K562 (cell line): ENCODE results near the gene AAMP. TPM values are rescaled to one million over a fixed set of nuclear protein-coding genes. Genes with fewer than 3 reads are reported as not detected.

Source experiments
- E2F3 ChIP-seq: fragments of 250-450 bp; sonication (Bioruptor Pico); IDR thresholded peaks from 2 replicates; pipeline ENCODE4 v1.4.0; 2020; ENCODE audit warnings: mild to moderate bottlenecking
- ELF1 ChIP-seq: fragments of 200-800 bp; sonication (Bioruptor generic); IDR thresholded peaks from 2 replicates; pipeline ENCODE4 v1.6.1; 2016; ENCODE audit warnings: missing genetic modification characterization, missing compliant biosample characterization
- FOXA3 ChIP-seq, 2 experiments: fragments of 450-650 bp in 1 of 2; sonication (generic) in 1 of 2; formaldehyde crosslinking; IDR thresholded peaks in 1 of 2; conservative IDR thresholded peaks in 1 of 2; 2 replicates each; pipeline versions ENCODE4 v1.4.0 to v1.8.0; 2020 to 2022; ENCODE audit warnings: mild to moderate bottlenecking in 2 of 2, missing genetic modification reagents in 1 of 2
- FOXJ2 ChIP-seq: fragments of 200-800 bp; sonication (Bioruptor generic); IDR thresholded peaks from 2 replicates; pipeline ENCODE4 v1.6.1; 2016; ENCODE audit warnings: missing genetic modification characterization, missing compliant biosample characterization
- FOXK1 ChIP-seq: sonication (generic); formaldehyde crosslinking; IDR thresholded peaks from 2 replicates; pipeline ENCODE4 v1.8.0; 2022; ENCODE audit warnings: missing genetic modification reagents, mild to moderate bottlenecking, borderline replicate concordance
- GABPA ChIP-seq: fragments of 200-800 bp; sonication (Bioruptor generic); conservative IDR thresholded peaks from 2 replicates; pipeline ENCODE4 v1.6.1; 2016; ENCODE audit warnings: low read depth, missing genetic modification characterization, missing compliant biosample characterization
- GABPB1 ChIP-seq: sonication (generic); formaldehyde crosslinking; IDR thresholded peaks from 2 replicates; pipeline ENCODE4 v1.8.0; 2022; ENCODE audit warnings: mild to moderate bottlenecking, missing genetic modification reagents
- NFATC3 ChIP-seq: fragments of 450-650 bp; IDR thresholded peaks from 2 replicates; pipeline ENCODE4 v1.6.1; 2017; ENCODE audit warnings: mild to moderate bottlenecking
- PRMT5 ChIP-seq: sonication (generic); formaldehyde crosslinking; IDR thresholded peaks from 2 replicates; pipeline ENCODE4 v1.5.0; 2020; ENCODE audit warnings: missing genetic modification reagents
- ZBTB1 ChIP-seq: sonication (generic); formaldehyde crosslinking; IDR thresholded peaks from 2 replicates; pipeline ENCODE4 v1.8.1; 2023; ENCODE audit warnings: missing genetic modification reagents, low read depth, mild to moderate bottlenecking, borderline replicate concordance
- ZBTB43 ChIP-seq: sonication (generic); formaldehyde crosslinking; IDR thresholded peaks from 2 replicates; pipeline ENCODE4 v1.8.0; 2023; ENCODE audit warnings: mild to moderate bottlenecking, missing genetic modification reagents
- ZNF124 ChIP-seq: sonication (generic); formaldehyde crosslinking; IDR thresholded peaks from 2 replicates; pipeline ENCODE4 v1.8.1; 2022; ENCODE audit warnings: missing genetic modification reagents
- ZNF197 ChIP-seq: fragments of 200-800 bp; sonication (Bioruptor generic); IDR thresholded peaks from 2 replicates; pipeline ENCODE4 v1.6.1; 2016; ENCODE audit warnings: low read depth, missing genetic modification characterization, missing compliant biosample characterization
- ZNF431 ChIP-seq: sonication (generic); formaldehyde crosslinking; IDR thresholded peaks from 2 replicates; pipeline ENCODE4 v1.8.0; 2022; ENCODE audit warnings: mild to moderate bottlenecking, missing genetic modification reagents
- ZNF512 ChIP-seq: IDR thresholded peaks from 2 replicates; pipeline ENCODE4 v1.6.1; 2016; ENCODE audit warnings: missing genetic modification characterization, missing compliant biosample characterization
- ZNF696 ChIP-seq: fragments of 250-450 bp; sonication (Bioruptor Pico); conservative IDR thresholded peaks from 2 replicates; pipeline ENCODE4 v1.4.0; 2020; ENCODE audit warnings: mild to moderate bottlenecking, moderate library complexity
- ZZZ3 ChIP-seq: fragments of 450-650 bp; IDR thresholded peaks from 2 replicates; pipeline ENCODE4 v1.6.1; 2016; ENCODE audit warnings: antibody characterized with exemption, mild to moderate bottlenecking, moderate library complexity
- polyA plus RNA-seq, 8 experiments: library from polyadenylated mRNA; depleted of rRNA in 4 of 8; stranded (reverse) in 5 of 8; unstranded in 3 of 8; fragments of >200 nt; fragmentation: Nextera tagmentation in 2 of 8; fragmentation: Illumina TruSeq in 1 of 8; extraction: Ambion mirVana in 2 of 8; extraction: Trizol in 1 of 8; gene quantifications; 2 replicates each; pipeline versions ENCODE4 v1.2.1 to v1.2.3, GENCODE V29; 2011 to 2014; ENCODE audit warnings: inconsistent platforms in 1 of 8, missing spikeins in 1 of 8
- total RNA-seq, 7 experiments: library from RNA; depleted of rRNA in 6 of 7; stranded (reverse); fragments of >200 nt in 6 of 7; fragmentation: Illumina TruSeq in 2 of 7; extraction: Trizol in 2 of 7; gene quantifications; 2 replicates each; pipeline versions ENCODE4 v1.2.1 to v1.2.3, GENCODE V29; 2011 to 2021; ENCODE audit warnings: low replicate concordance in 1 of 7
- TF ChIP-seq, protein P1 (sequence below): fragments of 250-450 bp; sonication (Bioruptor Pico); IDR thresholded peaks from 2 replicates; pipeline ENCODE4 v1.5.1; 2021; ENCODE audit warnings: mild to moderate bottlenecking
- TF ChIP-seq, protein P2 (sequence below): sonication (generic); formaldehyde crosslinking; IDR thresholded peaks from 2 replicates; pipeline ENCODE4 v1.8.0; 2023; ENCODE audit warnings: mild to moderate bottlenecking, missing genetic modification reagents

Gene AAMP
- total and polyA plus RNA-seq, 9 of the 15 experiments (the other 6 are each of a cell fraction or from before 2014, with no cell fraction given): 5.7 to 197 (median 94.1) TPM

DNA sequence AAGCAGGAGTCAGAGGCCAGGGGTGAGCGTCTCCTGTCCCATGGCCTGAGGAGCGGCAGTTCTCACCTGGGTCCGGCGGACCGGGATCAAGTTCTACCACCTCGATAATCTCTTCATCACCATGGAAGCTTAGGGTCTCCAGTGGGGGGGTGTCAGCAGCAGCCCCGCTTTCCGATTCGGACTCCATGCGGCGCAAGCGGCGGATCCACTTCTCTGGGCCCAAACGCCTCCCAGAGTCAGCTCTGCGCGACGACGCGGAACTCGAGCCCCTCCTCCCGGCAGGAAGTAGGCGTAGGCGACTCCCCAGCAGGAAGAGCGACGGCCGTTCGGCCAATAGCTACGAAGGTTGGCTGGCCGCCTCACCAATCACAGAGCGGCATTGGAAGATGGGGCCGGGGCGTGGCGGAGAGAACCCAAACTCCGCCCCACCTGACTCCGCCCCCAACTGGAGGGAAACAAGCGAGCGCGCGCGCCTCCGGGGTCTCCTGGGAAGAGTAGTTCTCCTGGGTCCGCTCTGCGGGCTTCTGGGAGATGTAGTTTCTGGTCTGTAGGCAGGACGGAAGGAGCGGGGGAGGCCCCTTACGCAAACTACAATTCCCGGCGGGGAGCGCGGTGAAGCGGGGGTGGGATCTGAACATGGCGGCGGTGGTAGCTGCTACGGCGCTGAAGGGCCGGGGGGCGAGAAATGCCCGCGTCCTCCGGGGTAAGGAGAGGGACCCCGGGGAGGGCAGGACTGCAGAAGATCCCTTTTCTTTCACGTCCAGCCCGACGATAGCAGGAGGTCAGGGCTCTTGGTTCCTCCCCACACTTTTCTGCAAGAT is at the start of gene AAMP, which contains the start of gene PNKD (continued):
- TF ChIP-seq ZZZ3 (no peak), ZNF197 (CRISPR knock-in tag) (peak; percentile 84; the same call in 1 of the 2 replicates), ZNF512 (tag) (no peak), FOXA3 (CRISPR knock-in tag; conservative IDR thresholded peaks at IDR 0.05 in 1 of 2, IDR thresholded peaks at IDR 0.05 in 1 of 2) (no peak), ZNF431 (CRISPR knock-in tag) (no peak), GABPB1 (peak; percentile 92), ELF1 (tag) (peak; percentile 75), ZBTB43 (no peak), ZBTB1 (CRISPR knock-in tag) (no peak), ZNF696 (CRISPR knock-in tag) (no peak), FOXK1 (peak; percentile 35; the same call in 1 of the 2 replicates), E2F3 (CRISPR knock-in tag) (0 out of 2 replicates have a peak, but pooled peaks have one; percentile 26), PRMT5 (CRISPR knock-in tag) (no peak), NFATC3 (no peak), GABPA (tag) (peak; percentile 93), ZNF124 (CRISPR knock-in tag) (no peak), FOXJ2 (tag) (peak; percentile 79)
- TF ChIP-seq, protein P1, sequence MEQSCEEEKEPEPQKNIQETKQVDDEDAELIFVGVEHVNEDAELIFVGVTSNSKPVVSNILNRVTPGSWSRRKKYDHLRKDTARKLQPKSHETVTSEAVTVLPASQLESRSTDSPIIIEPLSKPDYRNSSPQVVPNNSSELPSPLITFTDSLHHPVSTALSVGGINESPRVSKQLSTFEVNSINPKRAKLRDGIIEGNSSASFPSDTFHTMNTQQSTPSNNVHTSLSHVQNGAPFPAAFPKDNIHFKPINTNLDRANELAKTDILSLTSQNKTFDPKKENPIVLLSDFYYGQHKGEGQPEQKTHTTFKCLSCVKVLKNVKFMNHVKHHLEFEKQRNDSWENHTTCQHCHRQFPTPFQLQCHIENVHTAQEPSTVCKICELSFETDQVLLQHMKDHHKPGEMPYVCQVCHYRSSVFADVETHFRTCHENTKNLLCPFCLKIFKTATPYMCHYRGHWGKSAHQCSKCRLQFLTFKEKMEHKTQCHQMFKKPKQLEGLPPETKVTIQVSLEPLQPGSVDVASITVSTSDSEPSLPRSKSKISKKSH (CRISPR knock-in tag): no peak
- TF ChIP-seq, protein P2, sequence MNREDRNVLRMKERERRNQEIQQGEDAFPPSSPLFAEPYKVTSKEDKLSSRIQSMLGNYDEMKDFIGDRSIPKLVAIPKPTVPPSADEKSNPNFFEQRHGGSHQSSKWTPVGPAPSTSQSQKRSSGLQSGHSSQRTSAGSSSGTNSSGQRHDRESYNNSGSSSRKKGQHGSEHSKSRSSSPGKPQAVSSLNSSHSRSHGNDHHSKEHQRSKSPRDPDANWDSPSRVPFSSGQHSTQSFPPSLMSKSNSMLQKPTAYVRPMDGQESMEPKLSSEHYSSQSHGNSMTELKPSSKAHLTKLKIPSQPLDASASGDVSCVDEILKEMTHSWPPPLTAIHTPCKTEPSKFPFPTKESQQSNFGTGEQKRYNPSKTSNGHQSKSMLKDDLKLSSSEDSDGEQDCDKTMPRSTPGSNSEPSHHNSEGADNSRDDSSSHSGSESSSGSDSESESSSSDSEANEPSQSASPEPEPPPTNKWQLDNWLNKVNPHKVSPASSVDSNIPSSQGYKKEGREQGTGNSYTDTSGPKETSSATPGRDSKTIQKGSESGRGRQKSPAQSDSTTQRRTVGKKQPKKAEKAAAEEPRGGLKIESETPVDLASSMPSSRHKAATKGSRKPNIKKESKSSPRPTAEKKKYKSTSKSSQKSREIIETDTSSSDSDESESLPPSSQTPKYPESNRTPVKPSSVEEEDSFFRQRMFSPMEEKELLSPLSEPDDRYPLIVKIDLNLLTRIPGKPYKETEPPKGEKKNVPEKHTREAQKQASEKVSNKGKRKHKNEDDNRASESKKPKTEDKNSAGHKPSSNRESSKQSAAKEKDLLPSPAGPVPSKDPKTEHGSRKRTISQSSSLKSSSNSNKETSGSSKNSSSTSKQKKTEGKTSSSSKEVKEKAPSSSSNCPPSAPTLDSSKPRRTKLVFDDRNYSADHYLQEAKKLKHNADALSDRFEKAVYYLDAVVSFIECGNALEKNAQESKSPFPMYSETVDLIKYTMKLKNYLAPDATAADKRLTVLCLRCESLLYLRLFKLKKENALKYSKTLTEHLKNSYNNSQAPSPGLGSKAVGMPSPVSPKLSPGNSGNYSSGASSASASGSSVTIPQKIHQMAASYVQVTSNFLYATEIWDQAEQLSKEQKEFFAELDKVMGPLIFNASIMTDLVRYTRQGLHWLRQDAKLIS (CRISPR knock-in tag): no peak
